ENCODE data around the gene ATP1A4.

- TF ChIP-seq ZC3H10 (CRISPR knock-in tag; IDR thresholded peaks at IDR 0.05): no peak
- TF ChIP-seq ISL1 (CRISPR knock-in tag; IDR thresholded peaks at IDR 0.05): no peak
- no peak for TF ChIP-seq TOX (CRISPR knock-in tag; IDR thresholded peaks at IDR 0.05; ENCODE audit: borderline replicate concordance)
- no peak for TF ChIP-seq ARNTL (CRISPR knock-in tag; IDR thresholded peaks at IDR 0.05; ENCODE audit: borderline replicate concordance, low read depth)
Measured at GRCh38 chr1:160130486-160130885, 20.9 kb upstream of the ATP1A4 start.

Measured in SK-N-SH treated with all-trans-retinoic acid at 6 μM for 48 hours (cell line).